Right lobe of liver (tissue), 4 donors: ENCODE results near the gene CCDC38.

Source experiments
- CTCF ChIP-seq, 4 donors: fragments of 200-600 bp in 3 of 4; fragments of 450-650 bp in 1 of 4; IDR thresholded peaks; one replicate each; pipeline versions ENCODE4 v1.5.1 to v1.8.0; 2016 to 2022; ENCODE audit warnings: antibody characterized with exemption in 4 of 4, mild to moderate bottlenecking in 2 of 4
- POLR2A ChIP-seq: fragments of 450-650 bp; IDR thresholded peaks from one replicate; pipeline ENCODE4 v1.6.1; 2017; ENCODE audit warnings: antibody characterized with exemption, mild to moderate bottlenecking
- donor health status: DM: no; HTN: no; CAD: no.
- donor health status: DM: no; HTN: no; CAD: no.
- donor health status: DM: no; HTN: yes; CAD: no.

- TF ChIP-seq POLR2A (no peak), CTCF (IDR thresholded peaks at IDR 0.05) (no peak)
Measured at GRCh38 chr12:95970905-95971304, 28.5 kb upstream of the CCDC38 start.
